Activated naive CD4-positive, alpha-beta T cell treated with anti-CD3 and anti-CD28 coated beads, Interleukin-2, amount 10 ng/mL, durations not matched to agents 7 days and 5 days (primary cell): Measurements from ENCODE around the gene PCDHB7.
"Not testable (repeated sequence)": the region's sequence is repeated elsewhere in the genome, so short reads cannot be mapped to it uniquely, and the experiment has no call there.

Experiments
- CTCF ChIA-PET: fragments of 350-600 bp; sonication (Branson Sonifier 250); formaldehyde crosslinking; loops from one replicate; lab custom pipeline; 2021; ENCODE audit warnings: antibody characterized with exemption; lab: Charles Lee
- DNase-seq: peaks from one replicate; pipeline ENCODE4 v3.0.0-alpha.2; 2020
- H3K27ac Mint-ChIP-seq: one replicate; pipeline ENCODE4 v1.8.0; 2021; ENCODE audit warnings: mild to moderate bottlenecking, moderate library complexity, mixed read lengths
- H3K27me3 Mint-ChIP-seq: one replicate; pipeline ENCODE4 v1.8.0; 2021; ENCODE audit warnings: mild to moderate bottlenecking, mixed read lengths
- H3K36me3 Mint-ChIP-seq: one replicate; pipeline ENCODE4 v1.8.0; 2021; ENCODE audit warnings: mixed read lengths
- H3K4me1 Mint-ChIP-seq: one replicate; pipeline ENCODE4 v1.8.0; 2021; ENCODE audit warnings: mixed read lengths
- H3K4me3 Mint-ChIP-seq: one replicate; pipeline ENCODE4 v1.8.0; 2021; ENCODE audit warnings: mild to moderate bottlenecking, moderate library complexity, mixed read lengths
- H3K9me3 Mint-ChIP-seq: one replicate; pipeline ENCODE4 v1.8.0; 2021; ENCODE audit warnings: mixed read lengths

Gene PCDHB7

GRCh38 chr5:141223112-141223783, 50.8 kb downstream of the PCDHB7 start, which contains the start of gene PCDHB14:
Gene PCDHB14, plus strand, starts transcription at chr5:141223343. Its CDS starts 163 bp downstream, at chr5:141223506.
- no peak within 1 kb of the TSS for H3K27ac Mint-ChIP-seq
- H3K4me1 Mint-ChIP-seq: no peaks in the 10 kb centered on the region
- no peaks in the 10 kb centered on the region for H3K36me3 Mint-ChIP-seq
- peaks cover 7% of the 10 kb centered on the region for H3K9me3 Mint-ChIP-seq
- DNase-seq: no peak
- no peak within 1 kb of the TSS for H3K4me3 Mint-ChIP-seq
- peaks cover 13% of the 10 kb centered on the region for H3K27me3 Mint-ChIP-seq
- CTCF ChIA-PET: interaction anchor here (0.7 to 2.3 kb wide), 2 partner anchors 37 to 335 kb away, joined by 3 to 7 read pairs; no protein-coding TSS in a partner anchor

DNA sequence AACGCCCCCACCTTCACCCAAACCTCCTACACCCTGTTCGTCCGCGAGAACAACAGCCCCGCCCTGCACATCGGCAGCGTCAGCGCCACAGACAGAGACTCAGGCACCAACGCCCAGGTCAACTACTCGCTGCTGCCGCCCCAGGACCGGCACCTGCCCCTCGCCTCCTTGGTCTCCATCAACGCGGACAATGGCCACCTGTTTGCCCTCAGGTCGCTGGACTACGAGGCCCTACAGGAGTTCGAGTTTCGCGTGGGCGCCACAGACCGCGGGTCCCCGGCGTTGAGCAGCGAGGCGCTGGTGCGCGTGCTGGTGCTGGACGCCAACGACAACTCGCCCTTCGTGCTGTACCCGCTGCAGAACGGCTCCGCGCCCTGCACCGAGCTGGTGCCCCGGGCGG, 52.4 kb downstream of the PCDHB7 start:
- DNase-seq, H3K9me3 Mint-ChIP-seq, CTCF ChIA-PET, H3K4me1 Mint-ChIP-seq, H3K4me3 Mint-ChIP-seq, H3K27ac Mint-ChIP-seq, H3K36me3 Mint-ChIP-seq: not testable (repeated sequence)
- H3K27me3 Mint-ChIP-seq: peaks cover 13% of the 10 kb centered on the region

DNA sequence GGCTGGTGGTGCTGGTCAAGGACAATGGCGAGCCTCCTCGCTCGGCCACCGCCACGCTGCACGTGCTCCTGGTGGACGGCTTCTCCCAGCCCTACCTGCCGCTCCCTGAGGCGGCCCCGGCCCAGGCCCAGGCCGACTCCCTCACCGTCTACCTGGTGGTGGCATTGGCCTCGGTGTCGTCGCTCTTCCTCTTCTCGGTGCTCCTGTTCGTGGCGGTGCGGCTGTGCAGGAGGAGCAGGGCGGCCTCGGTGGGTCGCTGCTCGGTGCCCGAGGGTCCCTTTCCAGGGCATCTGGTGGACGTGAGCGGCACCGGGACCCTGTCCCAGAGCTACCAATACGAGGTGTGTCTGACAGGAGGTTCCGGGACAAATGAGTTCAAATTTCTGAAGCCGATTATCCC, 53.0 kb downstream of the PCDHB7 start:
- H3K9me3 Mint-ChIP-seq, H3K27ac Mint-ChIP-seq, H3K4me1 Mint-ChIP-seq, H3K4me3 Mint-ChIP-seq, H3K36me3 Mint-ChIP-seq, CTCF ChIA-PET, DNase-seq: not testable (repeated sequence)
- H3K27me3 Mint-ChIP-seq: peaks cover 13% of the 10 kb centered on the region
